ENCODE measurements around the gene TNFRSF14. TPM values are rescaled to one million over a fixed set of nuclear protein-coding genes. Genes with fewer than 3 reads are reported as not detected.
"Not testable (repeated sequence)": the region's sequence is repeated elsewhere in the genome, so short reads cannot be mapped to it uniquely, and the experiment has no call there.

The TNFRSF14 gene
- total RNA-seq, 4 donors from 2014 or later: 36.3 to 47.5 (median 46.7) TPM

- H3K4me3 ChIP-seq (replicated peaks in 1 of 3): no peak overlapping the region
- no peak for DNase-seq
- no peaks in the 10 kb centered on the region for H3K27me3 ChIP-seq
- peaks cover 6 to 12% of the 10 kb centered on the region in 2 donors for H3K4me1 ChIP-seq
- no peaks in the 10 kb centered on the region for H3K36me3 ChIP-seq
- no peaks in the 10 kb centered on the region for H3K9me3 ChIP-seq
- TF ChIP-seq, protein P1, sequence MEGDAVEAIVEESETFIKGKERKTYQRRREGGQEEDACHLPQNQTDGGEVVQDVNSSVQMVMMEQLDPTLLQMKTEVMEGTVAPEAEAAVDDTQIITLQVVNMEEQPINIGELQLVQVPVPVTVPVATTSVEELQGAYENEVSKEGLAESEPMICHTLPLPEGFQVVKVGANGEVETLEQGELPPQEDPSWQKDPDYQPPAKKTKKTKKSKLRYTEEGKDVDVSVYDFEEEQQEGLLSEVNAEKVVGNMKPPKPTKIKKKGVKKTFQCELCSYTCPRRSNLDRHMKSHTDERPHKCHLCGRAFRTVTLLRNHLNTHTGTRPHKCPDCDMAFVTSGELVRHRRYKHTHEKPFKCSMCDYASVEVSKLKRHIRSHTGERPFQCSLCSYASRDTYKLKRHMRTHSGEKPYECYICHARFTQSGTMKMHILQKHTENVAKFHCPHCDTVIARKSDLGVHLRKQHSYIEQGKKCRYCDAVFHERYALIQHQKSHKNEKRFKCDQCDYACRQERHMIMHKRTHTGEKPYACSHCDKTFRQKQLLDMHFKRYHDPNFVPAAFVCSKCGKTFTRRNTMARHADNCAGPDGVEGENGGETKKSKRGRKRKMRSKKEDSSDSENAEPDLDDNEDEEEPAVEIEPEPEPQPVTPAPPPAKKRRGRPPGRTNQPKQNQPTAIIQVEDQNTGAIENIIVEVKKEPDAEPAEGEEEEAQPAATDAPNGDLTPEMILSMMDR (IDR thresholded peaks at IDR 0.05): no peak
- TF ChIP-seq POLR2A (IDR thresholded peaks at IDR 0.05): no peak
- 81% methylated on average over 19 to 23 of the region's 23 CpGs for WGBS, 2 donors
- H3K27ac ChIP-seq: peak overlapping the region; percentile 10 to 45 (median 19)
- intact Hi-C loops (cut with DNase I): no loop called here
These were observed 19.9 kb downstream of the TNFRSF14 start for GRCh38 chr1:2575801-2576663.

DNA sequence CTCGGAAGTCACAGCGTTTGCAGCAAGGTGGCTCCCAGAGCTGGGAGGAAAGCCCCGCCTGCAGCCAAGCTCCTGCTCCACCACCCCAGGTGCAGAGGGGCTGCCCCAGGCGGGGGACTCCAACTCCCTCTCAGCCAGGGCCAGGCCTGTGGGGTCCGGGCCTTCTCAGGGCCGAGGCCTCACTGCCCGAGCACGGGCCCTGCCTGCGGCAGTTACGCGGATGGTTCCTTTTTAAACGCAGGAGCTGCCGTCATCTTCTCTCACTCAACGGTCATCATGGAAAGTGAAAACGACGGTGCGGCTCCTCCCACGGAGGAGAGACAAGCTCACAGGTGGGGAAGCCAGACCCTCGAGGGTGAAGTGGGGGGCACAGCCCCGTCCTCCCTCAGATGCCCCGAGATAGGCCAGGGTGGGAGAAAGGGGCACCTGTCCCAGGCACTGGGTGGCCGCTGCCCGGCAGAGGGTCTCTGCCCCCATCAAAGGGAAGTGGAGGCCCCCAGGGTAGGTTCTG lies 21.4 kb downstream of the TNFRSF14 start:
- H3K27me3 ChIP-seq; H3K36me3 ChIP-seq; H3K9me3 ChIP-seq; intact Hi-C loops (cut with DNase I); DNase-seq: not testable (repeated sequence)
- 44 to 80% methylated on average over 14 to 16 of the region's 23 CpGs for WGBS, 2 donors
- H3K27ac ChIP-seq: peak overlapping the region; percentile 70 to 84 (median 73)
- peak overlapping the region in 1 of 3 donors; percentile 6 for H3K4me3 ChIP-seq (replicated peaks in 1 of 3)
- peaks cover 6 to 12% of the 10 kb centered on the region in 2 donors for H3K4me1 ChIP-seq

DNA sequence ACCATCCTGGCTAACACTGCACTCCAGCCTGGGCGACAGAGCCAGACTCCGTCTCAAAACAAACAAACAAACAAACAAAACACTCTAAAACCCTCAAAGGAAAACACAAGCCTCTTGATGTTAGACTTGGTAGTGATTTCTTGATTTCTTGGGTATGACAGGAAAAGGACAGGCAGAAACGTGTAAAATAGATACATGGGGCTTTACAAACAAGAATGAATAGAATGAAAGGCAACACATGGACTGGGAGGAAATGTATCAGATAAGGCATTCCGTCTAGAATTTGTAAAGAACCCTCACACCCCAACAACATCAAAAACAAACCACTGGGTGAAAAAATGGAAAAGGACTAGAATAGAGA lies 22.6 kb downstream of the TNFRSF14 start:
- TF ChIP-seq POLR2A (IDR thresholded peaks at IDR 0.05): no peak
- TF ChIP-seq, protein P1 (IDR thresholded peaks at IDR 0.05): no peak
- no peaks in the 10 kb centered on the region for H3K9me3 ChIP-seq
- no peak overlapping the region for H3K4me3 ChIP-seq (replicated peaks in 1 of 3)
- no peaks in the 10 kb centered on the region for H3K27me3 ChIP-seq
- H3K27ac ChIP-seq: peak overlapping the region; percentile 70 to 84 (median 73)
- intact Hi-C loops (cut with DNase I): no loop called here
- peaks cover 6 to 17% of the 10 kb centered on the region in 2 donors for H3K4me1 ChIP-seq
- WGBS, 2 donors: 56 to 71% methylated on average over 4 of the region's 4 CpGs
- no peak for DNase-seq
- H3K36me3 ChIP-seq: no peaks in the 10 kb centered on the region

GRCh38 chr1:2580691-2581090 lies 24.5 kb downstream of the TNFRSF14 start:
- intact Hi-C loops (cut with DNase I): no loop called here
- Histone ChIP-seq H3K27ac (no peak overlapping the region), H3K9me3 (no peaks in the 10 kb centered on the region), H3K27me3 (no peaks in the 10 kb centered on the region), H3K4me3 (replicated peaks in 1 of 3) (no peak overlapping the region), H3K36me3 (no peaks in the 10 kb centered on the region), H3K4me1 (peaks cover 20 to 36% of the 10 kb centered on the region in 2 donors)
- 93 to 98% methylated on average over 10 of the region's 10 CpGs for WGBS, 2 donors
- no peak for DNase-seq
- TF ChIP-seq, protein P1 (IDR thresholded peaks at IDR 0.05): no peak
- TF ChIP-seq POLR2A (IDR thresholded peaks at IDR 0.05): no peak

DNA sequence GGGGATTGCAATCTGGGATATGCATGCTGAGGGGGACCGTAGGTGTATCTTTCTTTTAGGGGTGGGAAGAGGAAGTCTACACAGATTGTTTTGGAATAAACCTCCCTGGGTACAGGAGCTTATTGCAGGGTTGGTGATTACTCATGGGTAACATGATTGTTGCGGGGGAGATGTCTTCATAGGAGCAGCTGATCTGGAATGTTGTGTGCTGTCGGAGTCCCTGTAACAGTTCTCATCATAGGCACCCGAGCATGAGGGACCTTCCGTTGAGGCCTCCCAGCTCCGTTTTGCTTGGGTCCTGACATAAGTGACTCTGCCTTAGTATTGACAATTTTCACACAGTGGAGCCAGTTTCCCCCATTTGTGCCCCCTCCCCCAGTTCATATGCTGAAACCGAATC lies 26.2 kb downstream of the TNFRSF14 start:
- Histone ChIP-seq H3K9me3 (no peaks in the 10 kb centered on the region), H3K36me3 (no peaks in the 10 kb centered on the region), H3K27ac (no peak overlapping the region), H3K4me3 (replicated peaks in 1 of 3) (no peak overlapping the region), H3K4me1 (peaks cover 25 to 40% of the 10 kb centered on the region in 2 donors), H3K27me3 (no peaks in the 10 kb centered on the region)
- TF ChIP-seq, protein P1 (IDR thresholded peaks at IDR 0.05): no peak
- TF ChIP-seq POLR2A (IDR thresholded peaks at IDR 0.05): no peak
- DNase-seq: no peak
- intact Hi-C loops (cut with DNase I): no loop called here
- WGBS, 2 donors: 54 to 63% methylated on average over 5 to 7 of the region's 7 CpGs
